Measurements from ENCODE around the gene HDAC3. TPM values are rescaled to one million over a fixed set of nuclear protein-coding genes. Genes with fewer than 3 reads are reported as not detected.

Gene HDAC3
- total RNA-seq, result 38.1 and 71.7 TPM in 2 replicates

DNA sequence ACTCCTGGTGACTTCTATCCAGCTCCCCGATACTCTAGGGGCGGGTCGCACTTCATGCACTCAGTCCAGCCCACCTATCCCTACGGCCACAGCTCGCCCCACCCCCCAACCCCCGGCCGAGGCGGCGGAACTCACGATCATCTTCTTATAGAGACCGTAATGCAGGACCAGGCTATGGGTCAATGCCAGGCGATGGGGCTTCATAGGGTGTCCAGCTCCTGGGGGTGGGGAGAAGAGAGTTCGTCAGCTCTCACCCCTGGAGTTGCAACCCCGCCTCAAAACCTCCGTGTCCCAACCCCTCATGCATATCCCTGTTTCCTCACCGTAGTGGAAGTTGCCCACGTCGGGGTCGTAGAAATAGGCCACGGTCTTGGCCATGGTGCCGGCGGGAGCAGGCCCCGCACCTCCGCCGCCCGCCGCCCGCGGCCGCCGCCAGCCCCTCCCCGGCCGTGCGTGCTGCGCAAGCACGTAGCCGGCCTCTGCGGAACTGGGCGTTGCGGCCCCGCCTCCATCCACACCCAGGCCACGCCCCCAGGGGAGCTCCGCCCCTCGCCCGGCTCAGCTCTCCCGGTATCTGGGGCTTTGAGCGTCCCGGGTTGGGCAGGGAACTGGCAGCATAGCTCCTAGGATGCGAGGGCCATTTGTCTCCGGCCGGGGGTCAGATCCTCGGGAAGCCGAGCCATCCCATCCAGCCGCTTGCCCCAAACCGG is at the start of gene HDAC3, which contains the start of gene RELL2:
Gene HDAC3 (minus strand): TSS at position 437 of the 710 bp plus-strand sequence. CDS start 59 bp downstream, at position 378.
Gene RELL2 (plus strand): TSS at position 585 of the 710 bp plus-strand sequence. CDS start 1,229 bp downstream, outside the sequence.

GRCh38 chr5:141681695-141682641 is 45.3 kb upstream of the HDAC3 start, which contains the start of gene ARAP3:
TSS of gene ARAP3 (minus strand) at chr5:141682230. CDS start at chr5:141680486, 1,744 bp downstream.

DNA sequence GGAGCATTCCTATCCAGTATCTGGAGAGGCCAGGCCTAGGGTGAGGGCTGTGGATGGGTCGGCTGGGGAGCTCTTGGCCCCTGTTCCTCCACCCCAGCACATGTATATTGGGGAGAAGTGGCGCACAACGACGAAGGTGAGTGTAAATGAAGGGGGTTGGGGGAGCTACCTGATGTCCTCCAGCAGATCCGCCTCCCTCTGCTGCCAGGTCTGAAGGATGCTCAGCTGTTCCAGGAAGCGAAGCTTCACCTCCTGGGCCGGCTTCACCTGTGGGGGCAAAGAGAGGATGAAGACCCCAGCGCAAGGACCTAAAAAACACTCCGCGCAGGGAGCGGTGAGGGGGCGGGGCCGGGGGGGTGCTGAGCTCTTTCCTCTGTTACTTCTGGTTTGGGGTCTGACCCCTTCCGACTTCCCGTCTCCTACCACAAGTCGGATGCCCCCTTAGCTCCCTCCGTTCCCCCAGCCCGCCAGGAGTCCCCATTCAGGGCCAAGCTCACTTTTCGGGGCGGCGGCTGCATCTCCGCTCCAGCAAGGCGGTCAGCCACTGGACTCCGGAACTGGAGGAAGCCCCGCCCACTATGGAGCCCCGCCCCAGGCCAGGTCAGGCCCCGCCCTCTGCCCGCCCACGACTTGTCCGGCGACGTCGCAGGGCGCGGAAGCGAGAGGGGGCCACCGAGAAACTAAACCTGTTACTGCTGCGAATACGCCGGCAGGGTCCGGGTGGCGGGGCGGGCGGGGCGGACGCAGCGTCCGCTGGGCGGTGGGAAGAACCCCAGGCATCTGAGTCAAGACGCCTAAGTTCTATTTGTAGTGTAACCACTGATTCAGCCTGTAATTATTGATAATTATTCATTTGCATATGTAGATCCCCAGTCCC is 14.4 kb upstream of the HDAC3 start, which contains the start of gene FCHSD1:
Gene FCHSD1 (minus strand): TSS at position 568 of the 877 bp plus-strand sequence. CDS start 50 bp downstream, at position 518.

GRCh38 chr5:141618804-141619554 is 17.7 kb downstream of the HDAC3 start, which contains the start of gene DIAPH1:
TSS of gene DIAPH1 (minus strand) at chr5:141619000. CDS start at chr5:141618914, 86 bp downstream.

Small RNA genes lying within 50 kb of the gene (small RNA-seq; reads per million reads assigned to genes)
- gene RPS27AP10 (ENCODE audit: low replicate concordance), result not detected

Other genes with a start within 250 kb of the HDAC3 start
- gene PCDHGB4, start 249.2 kb downstream of the HDAC3 start, total RNA-seq, result 28.2 and 30.4 TPM in 2 replicates
- gene PCDHGA8, start 244.2 kb downstream of the HDAC3 start, total RNA-seq, result 2.4 and 3.3 TPM in 2 replicates
- 27.3 and 27.4 TPM in 2 replicates for gene PCDHGB5, start 238.9 kb downstream of the HDAC3 start, total RNA-seq
- 4.6 and 6.2 TPM in 2 replicates for gene PCDHGA9, start 234.1 kb downstream of the HDAC3 start, total RNA-seq
- 4.3 and 5.3 TPM in 2 replicates for gene PCDHGB6, start 228.8 kb downstream of the HDAC3 start, total RNA-seq
- gene PCDHGA10, start 223.9 kb downstream of the HDAC3 start, total RNA-seq, result 13.2 and 14.0 TPM in 2 replicates
- 7.6 and 14.0 TPM in 2 replicates for gene PCDHGB7, start 219.2 kb downstream of the HDAC3 start, total RNA-seq
- 12.7 and 19.2 TPM in 2 replicates for gene PCDHGA11, start 215.8 kb downstream of the HDAC3 start, total RNA-seq
- gene PCDHGA12, start 206.3 kb downstream of the HDAC3 start, total RNA-seq, result 30.0 and 37.5 TPM in 2 replicates
- 81.9 and 107 TPM in 2 replicates for gene PCDHGC3, start 160.9 kb downstream of the HDAC3 start, total RNA-seq
- 4.4 and 5.0 TPM in 2 replicates for gene PCDHGC4, start 151.8 kb downstream of the HDAC3 start, total RNA-seq
- 3.9 and 6.6 TPM in 2 replicates for gene PCDHGC5, start 147.8 kb downstream of the HDAC3 start, total RNA-seq
- gene DIAPH1, start 17.8 kb downstream of the HDAC3 start, total RNA-seq, result 14.9 and 38.7 TPM in 2 replicates
- gene RELL2, start 148 bp upstream of the HDAC3 start, total RNA-seq, result 6.7 and 9.6 TPM in 2 replicates
- 25.2 and 26.3 TPM in 2 replicates for gene FCHSD1, start 14.6 kb upstream of the HDAC3 start, total RNA-seq
- 6.1 and 20.0 TPM in 2 replicates for gene ARAP3, start 45.4 kb upstream of the HDAC3 start, total RNA-seq
- gene PCDH1, start 241.6 kb upstream of the HDAC3 start, total RNA-seq, result 4.2 and 5.3 TPM in 2 replicates

All from placental pericyte (primary cell).